ENCODE data around the gene POLN.
"Not testable (repeated sequence)": the region's sequence is repeated elsewhere in the genome, so short reads cannot be mapped to it uniquely, and the experiment has no call there.

The POLN gene

DNA sequence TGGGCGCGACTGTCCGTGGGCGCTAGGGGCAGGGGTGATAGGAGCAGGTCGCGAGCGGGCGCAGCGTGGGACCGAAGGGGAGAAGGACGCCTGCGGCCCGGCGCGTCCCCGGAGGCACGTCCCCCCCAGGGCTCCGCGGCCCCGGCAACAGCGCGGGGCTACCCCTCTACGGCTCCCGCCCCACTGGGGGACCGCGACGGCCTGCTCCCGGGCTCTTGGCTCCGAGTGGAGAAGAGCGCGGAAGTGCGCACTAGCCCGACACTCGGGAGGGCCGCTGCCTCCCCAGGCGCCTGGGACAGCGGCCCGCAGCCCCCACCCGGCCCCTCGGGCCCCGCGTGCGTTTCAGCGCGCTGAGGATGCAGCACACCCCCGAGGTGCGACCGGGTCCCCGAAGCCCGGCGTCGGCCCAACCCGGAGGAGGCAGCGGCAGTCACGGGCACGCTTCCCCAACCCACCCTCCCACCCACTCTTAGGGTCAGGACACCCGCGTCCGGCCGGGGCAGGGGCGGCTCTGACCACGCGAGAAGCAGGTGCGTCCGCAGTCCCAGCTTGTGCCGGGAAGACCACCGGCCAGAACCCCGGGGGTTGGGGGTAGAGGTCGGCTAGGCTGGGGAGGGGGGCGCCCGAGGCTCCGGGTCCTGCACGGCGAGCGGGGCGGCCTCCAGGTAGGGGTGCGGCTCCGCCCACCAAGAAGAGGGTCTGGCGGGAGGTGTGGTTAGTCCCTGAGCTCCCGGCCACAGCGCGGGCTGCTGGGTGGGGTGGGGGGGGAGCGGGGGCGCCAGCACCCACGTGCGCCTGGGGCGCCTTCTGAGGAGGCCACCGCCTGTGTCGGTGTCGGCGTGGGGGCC, 201.3 kb downstream of the POLN start:
- no peak for DNase-seq (ENCODE audit: low spot score)

DNA sequence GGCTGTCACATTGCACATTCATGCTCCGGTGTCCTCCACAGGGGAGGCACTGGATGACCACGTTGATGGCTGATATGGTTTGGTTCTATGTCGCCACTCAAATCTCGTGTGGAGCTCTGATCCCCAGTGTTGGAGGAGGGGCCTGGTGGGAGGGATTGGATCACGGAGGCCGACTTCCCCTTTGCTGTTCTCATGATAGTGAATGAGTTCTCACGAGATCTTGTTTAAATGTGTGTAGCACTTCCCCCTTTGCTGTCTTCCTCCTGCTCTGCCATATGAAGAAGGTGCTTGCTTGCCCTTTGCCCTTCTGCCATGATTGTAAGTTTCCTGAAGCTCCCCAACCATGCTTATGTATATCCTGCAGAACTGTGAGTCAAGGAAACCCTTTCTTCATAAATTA, 205.1 kb downstream of the POLN start:
- no peak for DNase-seq (ENCODE audit: low spot score)

DNA sequence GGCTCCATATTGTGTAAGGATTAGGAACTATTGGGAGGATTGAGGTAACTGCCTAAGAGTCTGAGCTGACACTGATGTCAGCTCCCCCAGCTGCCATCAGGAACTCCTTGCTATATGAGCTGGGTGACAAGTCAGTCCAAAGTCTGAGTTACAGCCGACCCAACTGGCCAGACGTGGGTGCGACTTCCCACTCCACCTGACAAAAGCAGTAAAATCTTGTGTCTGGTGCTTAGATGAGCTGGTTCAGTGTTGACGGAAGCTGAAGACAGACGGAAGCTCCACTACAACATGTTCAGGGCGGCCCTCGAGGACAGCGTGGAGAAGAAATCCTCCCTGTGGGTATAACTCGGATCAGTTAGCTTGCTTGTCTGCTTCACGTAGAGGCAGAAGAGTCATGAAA, 205.6 kb downstream of the POLN start:
- DNase-seq (ENCODE audit: low spot score): no peak

DNA sequence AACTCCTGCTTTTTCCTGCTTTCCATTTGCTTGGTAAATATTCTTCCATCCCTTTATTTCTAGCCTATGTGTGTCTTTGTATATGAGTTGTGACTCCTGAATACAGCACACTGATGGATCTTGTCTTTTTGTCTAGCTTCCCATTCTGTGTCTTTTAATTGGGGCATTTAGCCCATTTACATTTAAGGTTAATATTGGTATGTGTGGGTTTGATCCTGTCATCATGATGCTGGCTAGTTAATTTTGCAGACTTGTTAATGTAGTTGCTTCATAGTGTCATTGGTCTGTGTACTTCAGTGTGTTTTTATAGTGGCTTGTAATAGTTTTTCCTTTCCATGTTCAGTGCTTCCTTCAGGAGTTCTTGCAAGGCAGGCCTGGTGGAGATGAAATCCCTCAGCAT, 210.8 kb downstream of the POLN start:
- not testable (repeated sequence) for DNase-seq (ENCODE audit: low spot score)

- DNase-seq (ENCODE audit: low spot score): not testable (repeated sequence)
Measured at GRCh38 chr4:2027120-2027519, 214.8 kb downstream of the POLN start.

DNA sequence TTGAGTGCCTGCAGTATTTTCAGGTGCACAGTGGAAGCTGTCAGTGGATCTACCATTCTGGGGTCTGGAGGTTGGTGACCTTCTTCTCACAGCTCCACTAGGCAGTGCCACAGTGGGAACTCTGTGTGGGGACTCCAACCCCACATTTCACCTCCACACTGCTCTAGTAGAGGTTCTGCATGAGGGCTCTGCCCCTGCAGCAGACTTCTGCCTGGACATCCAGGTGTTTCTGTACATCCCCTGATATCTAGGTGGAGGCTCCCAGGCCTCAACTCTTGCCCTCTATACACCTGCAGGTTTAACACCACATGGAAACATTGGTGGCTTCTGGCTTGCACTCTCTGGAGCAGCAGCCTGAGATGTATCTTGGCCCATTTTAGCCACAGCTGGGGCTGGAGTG, 216.1 kb downstream of the POLN start:
- no peak for DNase-seq (ENCODE audit: low spot score)

GRCh38 chr4:2024683-2025082, 217.2 kb downstream of the POLN start:
- DNase-seq (ENCODE audit: low spot score): no peak

Measured in HuH-7 (cell line).